OCI-LY3 (cell line): Measurements from ENCODE around the gene EIF4G1.

Experiments
- H2AFZ ChIP-seq: fragments of 200-600, 300-600 bp; shearing (Covaris generic); 2 replicates; pipeline ENCODE4 v1.6.0; 2014; ENCODE audit warnings: antibody characterized with exemption, low read depth, low read length
- H3K27ac ChIP-seq: fragments of 200-600, 300-600 bp; sonication (generic); 2 replicates; pipeline ENCODE4 v1.5.1; 2014; ENCODE audit warnings: mild to moderate bottlenecking, low read length, moderate library complexity, mixed read lengths
- H3K27me3 ChIP-seq: fragments of 200-600, 300-600 bp; sonication (generic); 2 replicates; pipeline ENCODE4 v1.6.1; 2014; ENCODE audit warnings: low read depth, low read length, mixed read lengths
- H3K36me3 ChIP-seq: fragments of 200-600, 300-600 bp; sonication (generic); replicated peaks from 2 replicates; pipeline ENCODE3; 2014; ENCODE audit warnings: low read depth, low read length, mixed read lengths
- H3K4me1 ChIP-seq: fragments of 300-600, 200-600 bp; sonication (generic); 2 replicates; pipeline ENCODE4 v1.6.1; 2014; ENCODE audit warnings: low read length, mixed read lengths
- H3K4me2 ChIP-seq: fragments of 200-600, 300-600 bp; sonication (generic); 2 replicates; pipeline ENCODE4 v1.6.1; 2014; ENCODE audit warnings: low read length, mixed read lengths
- H3K4me3 ChIP-seq: fragments of 300-600, 200-600 bp; sonication (generic); 2 replicates; pipeline ENCODE4 v1.5.1; 2014; ENCODE audit warnings: antibody characterized with exemption, mild to moderate bottlenecking, low read length, moderate library complexity
- H3K79me2 ChIP-seq: fragments of 300-600, 200-600 bp; shearing (Covaris generic); 2 replicates; pipeline ENCODE4 v1.6.1; 2014; ENCODE audit warnings: mild to moderate bottlenecking, low read length, mixed read lengths
- H3K9ac ChIP-seq: fragments of 300-600, 200-600 bp; shearing (Covaris generic); 2 replicates; pipeline ENCODE4 v1.6.0; 2014; ENCODE audit warnings: mild to moderate bottlenecking, low read length, moderate library complexity
- H3K9me3 ChIP-seq: fragments of 200-600, 300-600 bp; shearing (Covaris generic); 2 replicates; pipeline ENCODE4 v1.6.1; 2014; ENCODE audit warnings: low read length, mixed read lengths; ENCODE audit not compliant: insufficient read depth
- H4K20me1 ChIP-seq: fragments of 200-600, 300-600 bp; sonication (generic); 2 replicates; pipeline ENCODE4 v1.6.1; 2016; ENCODE audit warnings: low read length, mixed read lengths; ENCODE audit not compliant: insufficient read depth
- CTCF ChIP-seq: fragments of 200-600, 300-600 bp; sonication (generic); IDR thresholded peaks from 2 replicates; pipeline ENCODE4 v1.5.1; 2014; ENCODE audit warnings: antibody characterized with exemption, low read length, low read depth
- EZH2phosphoT487 ChIP-seq: fragments of 200-600 bp; shearing (Covaris generic); IDR thresholded peaks from 2 replicates; pipeline ENCODE4 v1.6.1; 2018; ENCODE audit warnings: antibody characterized with exemption, mixed run types, low read depth

Gene EIF4G1

GRCh38 chr3:184336547-184337398 lies 22.4 kb downstream of the EIF4G1 start:
- no peak overlapping the region for H2AFZ ChIP-seq
- H3K27me3 ChIP-seq: no peaks in the 10 kb centered on the region
- H3K36me3 ChIP-seq: peaks cover 45% of the 10 kb centered on the region
- peaks cover 4% of the 10 kb centered on the region; the same call in 1 of the 2 replicates for H3K4me1 ChIP-seq
- peak overlapping the region; percentile 55 for H3K4me2 ChIP-seq
- H3K4me3 ChIP-seq: peak overlapping the region; percentile 80
- peaks cover 36% of the 10 kb centered on the region for H4K20me1 ChIP-seq
- no peaks in the 10 kb centered on the region for H3K79me2 ChIP-seq
- no peak for TF ChIP-seq CTCF
- no peak for TF ChIP-seq EZH2phosphoT487
- no peak overlapping the region for H3K27ac ChIP-seq
- no peaks in the 10 kb centered on the region for H3K9me3 ChIP-seq
- H3K9ac ChIP-seq: 0 out of 2 replicates have a peak overlapping the region, but pooled peaks have one; percentile 47

GRCh38 chr3:184337399-184337714 lies 23.0 kb downstream of the EIF4G1 start, which contains the start of gene FAM131A:
TSS of gene FAM131A (plus strand) at chr3:184337600. CDS start at chr3:184337631, 31 bp downstream.
- Histone ChIP-seq H3K9ac (0 out of 2 replicates have a peak within 1 kb of the TSS, but pooled peaks have one; percentile 47), H3K4me3 (peak within 1 kb of the TSS; percentile 80)
- no peak for TF ChIP-seq EZH2phosphoT487
- TF ChIP-seq CTCF: no peak

GRCh38 chr3:184337981-184338380 lies 23.6 kb downstream of the EIF4G1 start:
- H3K9me3 ChIP-seq: no peaks in the 10 kb centered on the region
- H3K4me2 ChIP-seq: no peak overlapping the region
- H2AFZ ChIP-seq: no peak overlapping the region
- H3K4me1 ChIP-seq: peaks cover 4% of the 10 kb centered on the region; the same call in 1 of the 2 replicates
- no peak overlapping the region for H3K9ac ChIP-seq
- H3K36me3 ChIP-seq: peaks cover 33% of the 10 kb centered on the region
- no peak overlapping the region for H3K4me3 ChIP-seq
- peaks cover 26% of the 10 kb centered on the region for H4K20me1 ChIP-seq
- H3K27me3 ChIP-seq: no peaks in the 10 kb centered on the region
- no peak overlapping the region for H3K27ac ChIP-seq
- TF ChIP-seq CTCF: no peak
- TF ChIP-seq EZH2phosphoT487: no peak
- no peaks in the 10 kb centered on the region for H3K79me2 ChIP-seq

More at GRCh38 chr3:184337399-184337714, 23.0 kb downstream of the EIF4G1 start, which contains the start of gene FAM131A:
- H3K4me1 ChIP-seq: peaks cover 4% of the 10 kb centered on the region; the same call in 1 of the 2 replicates
- H3K27me3 ChIP-seq: no peaks in the 10 kb centered on the region
- H3K4me2 ChIP-seq: peak within 1 kb of the TSS; percentile 55
- H2AFZ ChIP-seq: no peak within 1 kb of the TSS
- no peak within 1 kb of the TSS for H3K27ac ChIP-seq
- no peaks in the 10 kb centered on the region for H3K9me3 ChIP-seq
- peaks cover 32% of the 10 kb centered on the region for H4K20me1 ChIP-seq
- H3K36me3 ChIP-seq: peaks cover 39% of the 10 kb centered on the region
- no peaks in the 10 kb centered on the region for H3K79me2 ChIP-seq

GRCh38 chr3:184338511-184338945 lies 24.1 kb downstream of the EIF4G1 start:
- Histone ChIP-seq H3K4me1 (peaks cover 4% of the 10 kb centered on the region; the same call in 1 of the 2 replicates), H3K27ac (no peak overlapping the region), H3K9me3 (no peaks in the 10 kb centered on the region), H3K9ac (no peak overlapping the region), H3K4me2 (no peak overlapping the region), H3K4me3 (no peak overlapping the region), H3K79me2 (no peaks in the 10 kb centered on the region), H3K36me3 (peaks cover 29% of the 10 kb centered on the region), H4K20me1 (peaks cover 21% of the 10 kb centered on the region), H2AFZ (no peak overlapping the region), H3K27me3 (no peaks in the 10 kb centered on the region)
- no peak for TF ChIP-seq CTCF
- no peak for TF ChIP-seq EZH2phosphoT487
